Mesenchymal stem cell (in vitro differentiated cells and primary cell): ENCODE data around the gene SUDS3. TPM values are rescaled to one million over a fixed set of nuclear protein-coding genes. Genes with fewer than 3 reads are reported as not detected.

ENCODE experiments used
- DNase-seq: peaks from one replicate; pipeline ENCODE4 v3.0.0-alpha.2; 2013
- H2AFZ ChIP-seq: one replicate; pipeline ENCODE4 v1.6.1; 2013; ENCODE audit warnings: low read depth, mild to moderate bottlenecking, control low read depth, inconsistent platforms, low read length, moderate library complexity
- H2AK5ac ChIP-seq: 2 replicates; pipeline ENCODE4 v1.6.1; 2013; ENCODE audit warnings: low read length, moderate library complexity, mild to moderate bottlenecking, inconsistent platforms; ENCODE audit not compliant: severe bottlenecking
- H2BK120ac ChIP-seq: one replicate; pipeline ENCODE4 v1.6.1; 2013; ENCODE audit warnings: low read depth, mild to moderate bottlenecking, inconsistent platforms, low read length, moderate library complexity
- H2BK12ac ChIP-seq, 2 experiments: one replicate each; pipeline ENCODE4 v1.6.1; 2013; ENCODE audit warnings: inconsistent platforms in 2 of 2, low read length in 2 of 2, mild to moderate bottlenecking in 2 of 2, moderate library complexity in 2 of 2, control low read depth in 1 of 2
- H2BK15ac ChIP-seq: one replicate; pipeline ENCODE4 v1.6.1; 2013; ENCODE audit warnings: mild to moderate bottlenecking, low read depth, inconsistent platforms; ENCODE audit not compliant: poor library complexity, severe bottlenecking
- H2BK5ac ChIP-seq: 2 replicates; pipeline ENCODE4 v1.6.1; 2013; ENCODE audit warnings: low read depth, mild to moderate bottlenecking, low read length, control low read depth, inconsistent platforms; ENCODE audit not compliant: poor library complexity, severe bottlenecking
- H3K14ac ChIP-seq, 2 experiments: one replicate each; pipeline ENCODE4 v1.6.1; 2013; ENCODE audit warnings: inconsistent platforms in 2 of 2, low read length in 2 of 2, control low read depth in 1 of 2, mild to moderate bottlenecking in 1 of 2, moderate library complexity in 1 of 2
- H3K18ac ChIP-seq, 2 experiments: one replicate each; pipeline ENCODE4 v1.6.1; 2013; ENCODE audit warnings: inconsistent platforms in 2 of 2, low read length in 2 of 2, control low read depth in 1 of 2, low read depth in 1 of 2, mild to moderate bottlenecking in 1 of 2
- H3K23ac ChIP-seq, 2 experiments: one replicate each; pipeline ENCODE4 v1.6.1; 2013; ENCODE audit warnings: inconsistent platforms in 2 of 2, low read length in 2 of 2, mild to moderate bottlenecking in 2 of 2, moderate library complexity in 2 of 2, control low read depth in 1 of 2
- H3K27ac ChIP-seq: 2 replicates; pipeline ENCODE4 v1.5.1; 2013; ENCODE audit warnings: mild to moderate bottlenecking, moderate library complexity, low read length, control low read depth, inconsistent platforms; ENCODE audit not compliant: poor library complexity, severe bottlenecking
- H3K27me3 ChIP-seq, 2 experiments: 2 replicates each; pipeline versions ENCODE4 v1.6.1 to v1.7.0; 2013; ENCODE audit warnings: low read length in 2 of 2, mild to moderate bottlenecking in 2 of 2, moderate library complexity in 2 of 2, control low read depth in 1 of 2, inconsistent platforms in 1 of 2; ENCODE audit not compliant: control insufficient read depth in 1 of 2, insufficient read depth in 1 of 2
- H3K36me3 ChIP-seq, 2 experiments: 2 replicates each; pipeline versions ENCODE4 v1.6.1 to v1.7.0; 2013; ENCODE audit warnings: low read length in 2 of 2, control low read depth in 1 of 2, inconsistent platforms in 1 of 2, low read depth in 1 of 2, mild to moderate bottlenecking in 1 of 2; ENCODE audit not compliant: insufficient read depth in 2 of 2, control insufficient read depth in 1 of 2
- H3K4ac ChIP-seq, 2 experiments: one replicate each; pipeline ENCODE4 v1.6.1; 2013; ENCODE audit warnings: inconsistent platforms in 2 of 2, low read length in 2 of 2, mild to moderate bottlenecking in 2 of 2, moderate library complexity in 2 of 2, control low read depth in 1 of 2, low read depth in 1 of 2
- H3K4me1 ChIP-seq: 2 replicates; pipeline ENCODE4 v1.6.1; 2013; ENCODE audit warnings: low read depth, low read length, control low read depth; ENCODE audit not compliant: control insufficient read depth, insufficient read depth
- H3K4me2 ChIP-seq: 2 replicates; pipeline ENCODE4 v1.6.1; 2013; ENCODE audit warnings: low read length, mild to moderate bottlenecking, inconsistent platforms; ENCODE audit not compliant: poor library complexity, severe bottlenecking
- H3K4me3 ChIP-seq, 2 experiments: 2 replicates each; pipeline versions ENCODE4 v1.5.1 to v1.7.0; 2013; ENCODE audit warnings: low read length in 2 of 2, mild to moderate bottlenecking in 2 of 2, control low read depth in 1 of 2, low read depth in 1 of 2; ENCODE audit not compliant: insufficient read depth in 1 of 2
- H3K79me1 ChIP-seq: replicated peaks from 2 replicates; pipeline ENCODE4 v1.6.1; 2013; ENCODE audit warnings: mild to moderate bottlenecking, control low read depth, low read length, inconsistent platforms; ENCODE audit not compliant: poor library complexity, severe bottlenecking
- H3K9ac ChIP-seq: 2 replicates; pipeline ENCODE4 v1.7.0; 2013; ENCODE audit warnings: mild to moderate bottlenecking, low read length, moderate library complexity
- H3K9me3 ChIP-seq: 2 replicates; pipeline ENCODE4 v1.7.0; 2013; ENCODE audit warnings: mild to moderate bottlenecking, low read length; ENCODE audit not compliant: control insufficient read depth
- H4K8ac ChIP-seq: one replicate; pipeline ENCODE4 v1.6.1; 2013; ENCODE audit warnings: inconsistent platforms, mild to moderate bottlenecking, low read length, moderate library complexity
- H4K91ac ChIP-seq: one replicate; pipeline ENCODE4 v1.6.1; 2013; ENCODE audit warnings: mild to moderate bottlenecking, low read length, inconsistent platforms
- WGBS: methylation state at CpG from one replicate; pipeline ENCODE4 v1.1.7; 2013; ENCODE audit warnings: mixed read lengths; 5-methylcytosine and 5-hydroxymethylcytosine counted together
- polyA plus RNA-seq, 2 experiments: library from polyadenylated mRNA; stranded (reverse); fragments of 200-250 nt; gene quantifications; one replicate each; pipeline ENCODE4 v1.2.3, GENCODE V29; 2013

SUDS3 gene, protein sequence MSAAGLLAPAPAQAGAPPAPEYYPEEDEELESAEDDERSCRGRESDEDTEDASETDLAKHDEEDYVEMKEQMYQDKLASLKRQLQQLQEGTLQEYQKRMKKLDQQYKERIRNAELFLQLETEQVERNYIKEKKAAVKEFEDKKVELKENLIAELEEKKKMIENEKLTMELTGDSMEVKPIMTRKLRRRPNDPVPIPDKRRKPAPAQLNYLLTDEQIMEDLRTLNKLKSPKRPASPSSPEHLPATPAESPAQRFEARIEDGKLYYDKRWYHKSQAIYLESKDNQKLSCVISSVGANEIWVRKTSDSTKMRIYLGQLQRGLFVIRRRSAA
- polyA plus RNA-seq (2013, experiment 1 of 2), result 19.3 TPM
- polyA plus RNA-seq (2013, experiment 2 of 2), result 19.4 TPM

DNA sequence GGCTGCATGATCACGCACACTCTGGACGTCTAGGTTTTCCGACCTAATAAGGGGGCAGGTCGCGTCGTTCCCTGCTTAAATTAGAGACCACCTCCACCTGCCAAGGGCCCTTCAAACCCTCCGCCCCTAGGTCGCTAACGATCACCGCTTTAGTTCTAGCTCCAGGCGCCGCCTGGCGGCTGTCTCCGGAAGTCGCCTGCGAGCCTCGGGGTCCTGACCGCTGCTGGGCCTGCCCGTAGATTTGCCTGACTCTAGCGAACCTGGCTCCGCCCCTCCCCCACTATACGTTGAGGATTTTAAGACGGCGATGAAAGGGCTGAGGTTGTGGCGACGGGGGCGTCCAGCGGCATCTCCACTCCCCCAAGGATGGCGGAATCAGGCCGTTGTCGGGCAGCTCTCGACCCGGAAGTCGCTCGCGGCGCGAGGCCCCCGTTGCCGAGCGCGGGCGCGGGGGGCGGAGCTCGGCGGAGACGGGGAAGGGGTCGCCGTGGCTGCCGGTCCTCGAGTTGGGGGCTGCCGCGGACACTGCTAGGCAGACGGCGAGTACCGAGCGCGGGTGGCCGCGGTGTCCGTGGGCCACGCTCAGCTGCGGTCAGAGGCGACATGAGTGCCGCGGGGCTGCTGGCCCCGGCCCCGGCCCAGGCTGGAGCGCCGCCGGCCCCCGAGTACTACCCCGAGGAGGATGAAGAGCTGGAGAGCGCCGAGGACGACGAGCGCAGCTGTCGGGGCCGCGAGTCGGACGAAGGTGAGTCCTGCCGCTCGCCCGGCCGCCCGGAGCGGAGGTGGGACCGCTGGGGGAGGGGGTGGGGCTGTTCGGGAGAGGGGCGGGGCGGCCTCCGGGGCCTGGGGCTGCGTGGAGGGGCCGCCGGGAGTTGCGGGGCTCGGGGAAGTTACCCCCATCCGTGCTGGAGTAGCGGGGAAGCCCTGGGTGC, at the start of gene SUDS3:
SUDS3 (plus strand) TSS at position 467 of the 932 bp plus-strand sequence; CDS start at position 604, 137 bp downstream.
- peak within 1 kb of the TSS; percentile 93 for H4K91ac ChIP-seq
- H2AK5ac ChIP-seq, result no peak within 1 kb of the TSS
- DNase-seq, result peak; percentile 78
- peak within 1 kb of the TSS; percentile 95 for H2BK15ac ChIP-seq
- no peaks in the 10 kb centered on the region for H3K27me3 ChIP-seq
- peak within 1 kb of the TSS; percentile 93 for H4K8ac ChIP-seq
- peaks cover 2% of the 10 kb centered on the region for H3K4me1 ChIP-seq
- WGBS, result under 1% methylated on average over 63 of the region's 102 CpGs
- peak within 1 kb of the TSS; percentile 90 to 95 for H3K18ac ChIP-seq
- H3K4me2 ChIP-seq, result peak within 1 kb of the TSS; percentile 97
- peak within 1 kb of the TSS in 1 of 2 experiments; percentile 72 for H3K14ac ChIP-seq
- peak within 1 kb of the TSS; percentile 91 for H2BK5ac ChIP-seq
- peak within 1 kb of the TSS; percentile 69 to 89 for H3K4ac ChIP-seq
- H3K36me3 ChIP-seq, result peaks cover 16 to 18% of the 10 kb centered on the region in 2 experiments
- H2BK12ac ChIP-seq, result peak within 1 kb of the TSS in 1 of 2 experiments; percentile 6
- H2AFZ ChIP-seq, result peak within 1 kb of the TSS; percentile 49
- no peaks in the 10 kb centered on the region for H3K9me3 ChIP-seq
- peaks cover 29% of the 10 kb centered on the region for H3K79me1 ChIP-seq
- peak within 1 kb of the TSS; percentile 75 for H3K27ac ChIP-seq
- peak within 1 kb of the TSS; percentile 95 to 99 for H3K4me3 ChIP-seq
- H2BK120ac ChIP-seq, result peak within 1 kb of the TSS; percentile 67
- H3K9ac ChIP-seq, result peak within 1 kb of the TSS; percentile 98
- peak within 1 kb of the TSS in 1 of 2 experiments; percentile 47 for H3K23ac ChIP-seq

DNA sequence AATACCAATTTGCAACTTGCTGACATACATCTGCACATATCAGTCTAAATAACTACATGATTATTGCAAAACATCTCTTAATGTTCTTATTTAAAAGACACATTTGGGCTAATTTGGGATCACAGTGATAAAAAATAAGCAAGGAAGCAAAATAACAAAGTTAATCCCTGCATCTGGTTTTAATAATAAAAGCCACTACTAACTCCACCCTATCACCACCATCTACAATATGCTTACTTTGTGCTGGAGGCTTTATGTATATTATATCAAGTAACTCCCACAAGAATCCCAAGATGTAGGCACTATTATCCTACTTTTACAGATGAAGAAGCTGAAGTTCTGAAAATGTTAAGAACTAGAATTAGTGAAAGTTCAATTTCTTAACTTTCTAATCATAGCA, 49.4 kb upstream of the SUDS3 start:
- H2BK15ac ChIP-seq, result no peak overlapping the region
- no peaks in the 10 kb centered on the region for H3K27me3 ChIP-seq
- no peaks in the 10 kb centered on the region for H3K79me1 ChIP-seq
- no peak overlapping the region for H3K4ac ChIP-seq
- no peaks in the 10 kb centered on the region for H3K4me1 ChIP-seq
- H3K9ac ChIP-seq, result peak overlapping the region; percentile 38
- no peak for DNase-seq
- no peak overlapping the region for H3K27ac ChIP-seq
- no peak overlapping the region for H2BK12ac ChIP-seq
- H2AK5ac ChIP-seq, result no peak overlapping the region
- no peak overlapping the region for H4K8ac ChIP-seq
- H2BK5ac ChIP-seq, result no peak overlapping the region
- no peak overlapping the region for H4K91ac ChIP-seq
- H3K18ac ChIP-seq, result no peak overlapping the region
- no peak overlapping the region for H3K14ac ChIP-seq
- H3K4me3 ChIP-seq, result no peak overlapping the region
- H2AFZ ChIP-seq, result no peak overlapping the region
- no peak overlapping the region for H2BK120ac ChIP-seq
- H3K23ac ChIP-seq, result no peak overlapping the region
- no peaks in the 10 kb centered on the region for H3K9me3 ChIP-seq
- peaks cover 0 to 3% of the 10 kb centered on the region in 2 experiments for H3K36me3 ChIP-seq
- H3K4me2 ChIP-seq, result no peak overlapping the region

DNA sequence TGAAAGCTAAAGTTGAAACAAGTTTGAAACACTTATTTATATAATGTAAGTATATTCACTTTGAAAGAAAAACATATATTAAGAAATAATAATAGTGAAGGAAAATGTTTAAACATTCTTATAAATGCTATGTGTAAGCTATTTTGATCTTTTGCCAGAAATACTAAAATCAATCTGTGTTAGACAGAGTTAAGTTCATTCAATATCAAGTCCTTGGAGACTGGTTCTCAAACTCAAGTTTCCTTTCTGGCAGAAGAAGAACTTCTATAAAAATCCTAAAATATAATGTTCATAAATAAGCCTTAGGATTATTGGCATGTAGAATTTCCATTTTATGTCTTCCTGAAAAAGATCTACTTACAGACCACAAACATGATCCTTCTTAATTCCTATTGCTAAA, 49.0 kb upstream of the SUDS3 start:
- no peak overlapping the region for H3K18ac ChIP-seq
- H3K23ac ChIP-seq, result no peak overlapping the region
- no peak overlapping the region for H2BK15ac ChIP-seq

More for the DNA sequence above, 49.0 kb upstream of the SUDS3 start:
- no peak overlapping the region for H2AK5ac ChIP-seq
- no peak overlapping the region for H3K4ac ChIP-seq
- H3K36me3 ChIP-seq, result peaks cover 0 to 3% of the 10 kb centered on the region in 2 experiments
- no peak overlapping the region for H4K8ac ChIP-seq
- DNase-seq, result no peak
- no peak overlapping the region for H2BK12ac ChIP-seq
- no peaks in the 10 kb centered on the region for H3K9me3 ChIP-seq
- H2AFZ ChIP-seq, result no peak overlapping the region
- H2BK5ac ChIP-seq, result no peak overlapping the region
- no peak overlapping the region for H2BK120ac ChIP-seq
- H3K27ac ChIP-seq, result no peak overlapping the region
- H4K91ac ChIP-seq, result no peak overlapping the region
- H3K4me3 ChIP-seq, result no peak overlapping the region
- H3K9ac ChIP-seq, result peak overlapping the region; percentile 38
- H3K79me1 ChIP-seq, result no peaks in the 10 kb centered on the region
- no peak overlapping the region for H3K14ac ChIP-seq
- no peaks in the 10 kb centered on the region for H3K4me1 ChIP-seq
- H3K4me2 ChIP-seq, result no peak overlapping the region
- H3K27me3 ChIP-seq, result no peaks in the 10 kb centered on the region
